ENCODE data around the gene DEFB124. TPM values are rescaled to one million over a fixed set of nuclear protein-coding genes. Genes with fewer than 3 reads are reported as not detected.
"Not testable (repeated sequence)": the region's sequence is repeated elsewhere in the genome, so short reads cannot be mapped to it uniquely, and the experiment has no call there.

The DEFB124 gene, protein sequence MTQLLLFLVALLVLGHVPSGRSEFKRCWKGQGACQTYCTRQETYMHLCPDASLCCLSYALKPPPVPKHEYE
- total RNA-seq (2014; rRNA removed; shearing (Covaris generic)) (not detected in 2 replicates), polyA plus RNA-seq (2016; fragmentation: Nextera tagmentation; extraction: Ambion mirVana) (not detected in 2 replicates)

DNA sequence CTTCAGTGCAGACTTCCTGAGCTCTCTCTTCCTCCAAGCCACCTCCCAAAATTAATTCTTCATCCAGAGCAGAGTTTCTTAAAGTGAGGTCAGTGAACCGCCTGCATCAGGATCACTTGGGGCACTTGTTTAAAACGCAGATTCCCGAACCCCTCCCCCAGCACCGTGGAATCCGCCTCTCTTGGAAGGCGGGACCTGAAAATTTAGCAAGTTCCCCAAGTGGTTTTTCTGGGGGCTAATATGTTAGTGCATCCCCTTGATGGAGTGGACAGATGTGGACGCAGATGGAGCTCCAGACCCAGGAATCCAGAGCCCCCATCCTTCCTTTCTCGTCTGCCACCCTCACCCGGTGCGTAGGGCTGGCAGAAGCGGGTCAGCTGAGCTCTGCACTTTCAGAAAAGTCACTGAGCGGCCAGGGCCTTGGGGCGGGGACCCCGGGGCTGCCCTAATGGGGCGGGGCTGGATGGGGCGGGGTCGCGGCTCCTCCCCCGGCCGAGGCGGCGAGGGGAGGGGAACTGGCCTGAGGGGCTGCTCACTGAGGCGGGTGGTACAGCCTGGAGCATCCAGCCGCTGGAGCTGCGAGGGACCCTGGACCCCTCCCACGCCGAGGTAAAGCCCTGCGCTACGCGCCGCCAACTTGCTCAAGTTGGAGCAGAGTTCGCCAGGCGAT, at the start of gene DEFB124, which contains the start of gene REM1:
DEFB124 (minus strand) TSS at position 370 of the 670 bp plus-strand sequence. CDS start 2,114 bp downstream, outside the sequence.
REM1 (plus strand) TSS at position 531 of the 670 bp plus-strand sequence. CDS start 1,158 bp downstream, outside the sequence.
- Histone ChIP-seq H3K36me3 (ENCODE audit: low read depth) (no peaks in the 10 kb centered on the region), H3K9me3 (ENCODE audit: low read depth) (no peaks in the 10 kb centered on the region), H2AFZ (0 out of 2 replicates have a peak within 1 kb of the TSS, but pooled peaks have one; percentile 28), H3K27me3 (replicated peaks; ENCODE audit: insufficient read depth) (peaks cover 23% of the 10 kb centered on the region), H3K79me2 (ENCODE audit: insufficient read depth) (no peaks in the 10 kb centered on the region), H3F3A (ENCODE audit: insufficient read depth) (no peaks in the 10 kb centered on the region), H4K20me1 (ENCODE audit: insufficient read depth) (no peaks in the 10 kb centered on the region), H3K4me1 (ENCODE audit: insufficient read depth) (no peaks in the 10 kb centered on the region), H3K9me2 (ENCODE audit: insufficient read depth) (no peaks in the 10 kb centered on the region), H3K9ac (no peak within 1 kb of the TSS), H3K4me2 (ENCODE audit: unreplicated experiment) (no peak within 1 kb of the TSS), H3K4me3 (no peak within 1 kb of the TSS), H3K27ac (no peak within 1 kb of the TSS)
- in situ Hi-C loops (cut with MboI): no loop called here
- 4 to 7% methylated on average over 22 to 26 of the region's 33 CpGs for WGBS, 2 experiments (ENCODE audit: low coverage in 1 of 2, low lambda C conversion rate in 2 of 2, missing lambda C conversion rate in 2 of 2)
- no peak for DNase-seq
- TF ChIP-seq EZH2 (IDR thresholded peaks at IDR 0.05; ENCODE audit: insufficient read depth, poor library complexity, severe bottlenecking) (no peak), EZH2phosphoT487 (IDR thresholded peaks at IDR 0.05; ENCODE audit: insufficient read depth, low read depth) (no peak)

DNA sequence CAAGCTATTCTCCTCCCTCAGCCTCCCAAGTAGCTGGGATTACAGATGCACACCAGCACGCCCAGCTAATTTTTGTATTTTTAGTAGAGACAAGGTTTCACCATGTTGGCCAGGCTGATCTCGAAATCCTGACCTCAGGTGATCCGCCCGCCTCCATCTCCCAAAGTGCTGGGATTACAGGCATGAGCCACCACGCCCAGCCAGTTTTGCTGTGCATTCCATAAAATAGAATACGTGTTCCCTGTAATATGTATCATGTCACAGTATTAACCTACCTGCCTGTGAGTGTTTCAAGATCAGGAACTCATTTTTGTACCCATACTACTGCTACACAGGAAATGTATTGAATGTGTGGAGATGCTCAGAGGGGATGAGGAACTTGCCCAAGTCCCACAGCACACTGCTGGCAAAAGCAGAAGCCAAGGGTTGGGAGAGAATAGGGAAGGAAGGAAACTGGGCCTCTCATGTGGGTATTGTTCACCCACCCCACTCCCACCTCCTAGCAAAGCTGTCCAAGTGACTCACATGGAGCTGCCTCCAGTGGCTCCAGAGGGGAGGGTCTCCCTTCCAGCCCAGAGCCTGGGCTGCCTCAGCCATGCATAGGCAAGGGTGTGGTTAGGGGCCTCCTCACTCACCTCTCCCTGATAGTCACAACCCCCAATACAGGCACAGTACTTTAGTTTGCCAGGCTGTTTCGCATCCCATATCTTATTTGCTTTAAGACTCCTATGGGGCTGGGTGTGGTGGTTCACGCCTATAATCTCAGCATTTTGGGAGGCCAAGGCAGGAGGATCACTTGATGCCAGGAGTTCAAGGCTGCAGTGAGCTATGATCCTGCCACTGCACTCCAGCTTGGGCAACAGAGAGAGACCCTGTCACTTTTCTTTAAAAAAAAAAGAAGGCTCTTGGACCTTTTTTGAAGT, 48.7 kb upstream of the DEFB124 start:
- H4K20me1 ChIP-seq (ENCODE audit: insufficient read depth): peaks cover 12% of the 10 kb centered on the region; the same call in 1 of the 2 replicates
- H3K4me3 ChIP-seq: no peak overlapping the region
- H3F3A ChIP-seq (ENCODE audit: insufficient read depth): peaks cover 36% of the 10 kb centered on the region; the same call in 1 of the 2 replicates
- no peaks in the 10 kb centered on the region for H3K9me3 ChIP-seq (ENCODE audit: low read depth)
- H3K79me2 ChIP-seq (ENCODE audit: insufficient read depth): peaks cover 100% of the 10 kb centered on the region
- H3K27me3 ChIP-seq (replicated peaks; ENCODE audit: insufficient read depth): no peaks in the 10 kb centered on the region
- peak overlapping the region; percentile 13 for H3K4me2 ChIP-seq (ENCODE audit: unreplicated experiment)
- H3K27ac ChIP-seq: peak overlapping the region; percentile 50
- WGBS, 2 experiments (ENCODE audit: low coverage in 1 of 2, low lambda C conversion rate in 2 of 2, missing lambda C conversion rate in 2 of 2): 80% methylated on average over 8 of the region's 8 CpGs
- peaks cover 17% of the 10 kb centered on the region for H3K4me1 ChIP-seq (ENCODE audit: insufficient read depth)
- no peaks in the 10 kb centered on the region for H3K9me2 ChIP-seq (ENCODE audit: insufficient read depth)
- no peak overlapping the region for H2AFZ ChIP-seq
- in situ Hi-C loops (cut with MboI): no loop called here
- H3K36me3 ChIP-seq (ENCODE audit: low read depth): peaks cover 34% of the 10 kb centered on the region
- DNase-seq: peak; percentile 38
- TF ChIP-seq EZH2phosphoT487 (IDR thresholded peaks at IDR 0.05; ENCODE audit: insufficient read depth, low read depth) (no peak), EZH2 (IDR thresholded peaks at IDR 0.05; ENCODE audit: insufficient read depth, poor library complexity, severe bottlenecking) (no peak)
- no peak overlapping the region; the same call in 1 of the 2 replicates for H3K9ac ChIP-seq

DNA sequence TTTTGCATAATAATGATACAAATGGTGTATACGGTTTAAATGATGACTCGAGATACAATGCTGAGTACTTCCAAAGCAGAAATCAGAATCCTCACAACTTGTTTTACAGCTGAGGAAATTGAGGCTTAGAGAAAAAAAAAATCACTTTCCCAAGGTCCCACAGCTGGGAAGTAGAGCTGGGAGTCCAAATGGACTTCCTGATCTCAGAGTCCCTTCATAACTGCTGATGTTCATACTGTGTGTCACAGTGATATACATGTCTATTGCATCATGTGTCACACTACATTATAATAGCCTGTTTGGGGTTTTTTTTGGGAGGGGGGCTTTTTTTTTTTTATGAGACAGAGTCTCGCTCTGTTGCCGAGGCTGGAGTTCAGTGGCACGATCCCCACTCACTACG, 47.8 kb upstream of the DEFB124 start:
- no peak overlapping the region for H3K4me2 ChIP-seq (ENCODE audit: unreplicated experiment)
- in situ Hi-C loops (cut with MboI): no loop called here
- H3K36me3 ChIP-seq (ENCODE audit: low read depth): peaks cover 29% of the 10 kb centered on the region
- TF ChIP-seq EZH2phosphoT487 (IDR thresholded peaks at IDR 0.05; ENCODE audit: insufficient read depth, low read depth) (no peak), EZH2 (IDR thresholded peaks at IDR 0.05; ENCODE audit: insufficient read depth, poor library complexity, severe bottlenecking) (no peak)
- 89% methylated on average over 6 of the region's 6 CpGs for WGBS, 2 experiments (ENCODE audit: low coverage in 1 of 2, low lambda C conversion rate in 2 of 2, missing lambda C conversion rate in 2 of 2)
- no peaks in the 10 kb centered on the region for H3K9me3 ChIP-seq (ENCODE audit: low read depth)
- peaks cover 100% of the 10 kb centered on the region for H3K79me2 ChIP-seq (ENCODE audit: insufficient read depth)
- no peak for DNase-seq
- peaks cover 30% of the 10 kb centered on the region; the same call in 1 of the 2 replicates for H3F3A ChIP-seq (ENCODE audit: insufficient read depth)
- no peaks in the 10 kb centered on the region for H3K27me3 ChIP-seq (replicated peaks; ENCODE audit: insufficient read depth)
- H2AFZ ChIP-seq: no peak overlapping the region
- H3K4me3 ChIP-seq: no peak overlapping the region
- no peaks in the 10 kb centered on the region for H3K9me2 ChIP-seq (ENCODE audit: insufficient read depth)
- peak overlapping the region; percentile 50 for H3K27ac ChIP-seq
- H3K4me1 ChIP-seq (ENCODE audit: insufficient read depth): peaks cover 17% of the 10 kb centered on the region
- H3K9ac ChIP-seq: no peak overlapping the region
- H4K20me1 ChIP-seq (ENCODE audit: insufficient read depth): peaks cover 12% of the 10 kb centered on the region; the same call in 1 of the 2 replicates

DNA sequence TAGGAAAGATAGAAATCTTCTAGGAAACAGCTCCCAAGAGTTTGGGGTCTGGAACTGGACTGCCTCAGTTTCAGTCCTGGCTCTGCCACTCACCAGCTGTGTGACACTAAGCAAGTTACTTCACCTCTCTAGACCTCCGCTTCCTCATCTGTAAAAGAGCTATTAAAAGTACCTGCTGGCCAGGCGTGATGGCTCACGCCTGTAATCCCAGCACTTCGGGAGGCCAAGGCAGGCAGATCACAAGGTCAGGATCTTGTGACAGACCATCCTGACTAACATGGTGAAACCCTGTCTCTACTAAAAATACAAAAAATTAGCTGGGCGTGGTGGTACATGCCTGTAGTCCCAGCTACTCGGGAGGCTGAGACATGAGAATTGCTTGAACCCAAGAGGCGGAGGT, 46.3 kb upstream of the DEFB124 start:
- 81 to 88% methylated on average over 7 of the region's 7 CpGs for WGBS, 2 experiments (ENCODE audit: low coverage in 1 of 2, low lambda C conversion rate in 2 of 2, missing lambda C conversion rate in 2 of 2)
- in situ Hi-C loops (cut with MboI): not testable (repeated sequence)
- peak overlapping the region; percentile 50; the same call in 1 of the 2 replicates for H3K27ac ChIP-seq

More for the DNA sequence above, 46.3 kb upstream of the DEFB124 start:
- not testable (repeated sequence) for H3K9me2 ChIP-seq (ENCODE audit: insufficient read depth); H2AFZ ChIP-seq; H3K4me3 ChIP-seq; DNase-seq; H3K9ac ChIP-seq; H3K9me3 ChIP-seq (ENCODE audit: low read depth); H3K27me3 ChIP-seq (replicated peaks; ENCODE audit: insufficient read depth); H3K4me2 ChIP-seq (ENCODE audit: unreplicated experiment)
- peaks cover 16% of the 10 kb centered on the region; the same call in 1 of the 2 replicates for H4K20me1 ChIP-seq (ENCODE audit: insufficient read depth)
- H3K4me1 ChIP-seq (ENCODE audit: insufficient read depth): peaks cover 32% of the 10 kb centered on the region
- H3K36me3 ChIP-seq (ENCODE audit: low read depth): peaks cover 19% of the 10 kb centered on the region; the same call in 1 of the 2 replicates
- peaks cover 29% of the 10 kb centered on the region for H3F3A ChIP-seq (ENCODE audit: insufficient read depth)
- H3K79me2 ChIP-seq (ENCODE audit: insufficient read depth): peaks cover 100% of the 10 kb centered on the region
